Esophagus squamous epithelium (tissue), 5 donors: ENCODE results near the gene TLK1. TPM values are rescaled to one million over a fixed set of nuclear protein-coding genes. Genes with fewer than 3 reads are reported as not detected.

ENCODE experiments used
- DNase-seq: peaks from one replicate; lab custom pipeline; 2025; lab: John Stamatoyannopoulos, UW
- H3K27ac ChIP-seq, 4 donors: fragments of 200-600 bp; sonication (generic); one replicate each; pipeline ENCODE4 v1.5.1; 2016 to 2019; ENCODE audit warnings: mild to moderate bottlenecking in 1 of 4
- H3K27me3 ChIP-seq, 4 donors: fragments of 200-600 bp; sonication (generic); 1 replicate in 3 of 4; 2 replicates in 1 of 4; pipeline versions ENCODE4 v1.5.1 to v1.6.0; 2017 to 2021; ENCODE audit warnings: antibody characterized with exemption in 1 of 4
- H3K36me3 ChIP-seq, 3 donors: fragments of 200-600 bp; sonication (generic); one replicate each; pipeline ENCODE4 v1.5.1; 2016 to 2019
- H3K4me1 ChIP-seq, 3 donors: fragments of 200-600 bp; sonication (generic); one replicate each; pipeline ENCODE4 v1.5.1; 2017 to 2019
- H3K4me3 ChIP-seq, 4 donors: fragments of 200-600 bp; sonication (generic); 1 replicate in 3 of 4; 2 replicates in 1 of 4; pipeline ENCODE4 v1.5.1; 2016 to 2019; ENCODE audit warnings: mild to moderate bottlenecking in 2 of 4, moderate library complexity in 1 of 4
- H3K9me3 ChIP-seq, 3 donors: fragments of 200-600 bp; sonication (generic); one replicate each; pipeline ENCODE4 v1.5.1; 2016 to 2019
- CTCF ChIP-seq, 6 experiments: fragments of 450-650 bp in 4 of 6; fragments of 200-600 bp in 2 of 6; sonication (generic) in 2 of 6; IDR thresholded peaks; one replicate each; pipeline ENCODE4 v1.5.1; 2016 to 2019; ENCODE audit warnings: antibody characterized with exemption in 6 of 6, mild to moderate bottlenecking in 4 of 6, moderate library complexity in 4 of 6
- POLR2A ChIP-seq, 4 donors: fragments of 450-650 bp; IDR thresholded peaks; one replicate each; pipeline ENCODE4 v1.6.1; 2017; ENCODE audit warnings: antibody characterized with exemption in 4 of 4, mild to moderate bottlenecking in 4 of 4, moderate library complexity in 3 of 4
- WGBS, 2 donors: methylation state at CpG; one replicate each; pipeline ENCODE4 v1.1.5; 2018; 5-methylcytosine and 5-hydroxymethylcytosine counted together
- intact Hi-C: fragments of 100-400 bp; cut with DNase I; formaldehyde crosslinking; loops from one replicate; pipeline ENCODE4 v1.15.0; 2022
- total RNA-seq, 4 donors: library from RNA; depleted of rRNA; stranded (reverse); fragments of >200 nt; gene quantifications; one replicate each; pipeline ENCODE4 v1.1.0, GENCODE V29; 2016
- donor health status: DM: yes; HTN: yes; CAD: no.

TLK1 gene
- total RNA-seq, 4 donors from 2014 or later, result 11.1 to 24.5 (median 20.0) TPM

- no peak for TF ChIP-seq POLR2A (IDR thresholded peaks at IDR 0.05)
- no peak for TF ChIP-seq CTCF (IDR thresholded peaks at IDR 0.05)
- Histone ChIP-seq H3K4me1 (no peaks in the 10 kb centered on the region), H3K9me3 (no peaks in the 10 kb centered on the region), H3K36me3 (peaks cover 0 to 60% (median 0%) of the 10 kb centered on the region in 3 donors), H3K27ac (no peak overlapping the region), H3K4me3 (no peak overlapping the region), H3K27me3 (no peaks in the 10 kb centered on the region)
- DNase-seq, result no peak
- WGBS, 2 donors, result 83 to 96% methylated on average over 2 of the region's 2 CpGs
- intact Hi-C loops, result no loop called here
Observed at GRCh38 chr2:171057575-171057974, 103.1 kb downstream of the TLK1 start.

- H3K36me3 ChIP-seq, result peaks cover 0 to 71% (median 0%) of the 10 kb centered on the region in 3 donors
- no peaks in the 10 kb centered on the region for H3K4me1 ChIP-seq
- TF ChIP-seq CTCF (IDR thresholded peaks at IDR 0.05) (no peak), POLR2A (IDR thresholded peaks at IDR 0.05) (no peak)
- intact Hi-C loops, result no loop called here
- H3K9me3 ChIP-seq, result no peaks in the 10 kb centered on the region
- H3K27me3 ChIP-seq, result no peaks in the 10 kb centered on the region
- no peak overlapping the region for H3K27ac ChIP-seq
- H3K4me3 ChIP-seq, result no peak overlapping the region
- WGBS, 2 donors, result 59 to 84% methylated on average over 1 of the region's 1 CpG
- DNase-seq, result no peak
Observed at GRCh38 chr2:171056307-171056706, 104.4 kb downstream of the TLK1 start.

GRCh38 chr2:171049691-171050090, 111.0 kb downstream of the TLK1 start:
- H3K36me3 ChIP-seq, result peaks cover 0 to 94% (median 8%) of the 10 kb centered on the region in 3 donors
- no peak for DNase-seq
- intact Hi-C loops, result no loop called here
- no peak overlapping the region for H3K4me3 ChIP-seq
- H3K9me3 ChIP-seq, result no peaks in the 10 kb centered on the region
- whole genome bisulfite sequencing, 2 donors, result 92% methylated on average over 7 of the region's 7 CpGs
- H3K27ac ChIP-seq, result no peak overlapping the region
- H3K4me1 ChIP-seq, result no peaks in the 10 kb centered on the region
- H3K27me3 ChIP-seq, result no peaks in the 10 kb centered on the region
- TF ChIP-seq POLR2A (IDR thresholded peaks at IDR 0.05), result no peak
- TF ChIP-seq CTCF (IDR thresholded peaks at IDR 0.05), result no peak

GRCh38 chr2:171046048-171046560, 114.6 kb downstream of the TLK1 start:
- 85 to 88% methylated on average over 3 of the region's 3 CpGs for WGBS, 2 donors
- Histone ChIP-seq H3K27me3 (no peaks in the 10 kb centered on the region), H3K4me1 (no peaks in the 10 kb centered on the region), H3K4me3 (no peak overlapping the region), H3K36me3 (peaks cover 0 to 95% (median 8%) of the 10 kb centered on the region in 3 donors), H3K27ac (no peak overlapping the region), H3K9me3 (no peaks in the 10 kb centered on the region)
- no peak for TF ChIP-seq CTCF (IDR thresholded peaks at IDR 0.05)
- no peak for TF ChIP-seq POLR2A (IDR thresholded peaks at IDR 0.05)
- no peak for DNase-seq
- intact Hi-C loops, result no loop called here

- no peaks in the 10 kb centered on the region for H3K27me3 ChIP-seq
- intact Hi-C loops, result no loop called here
- 60 to 66% methylated on average over 6 of the region's 6 CpGs for WGBS, 2 donors
- no peak for DNase-seq
- H3K9me3 ChIP-seq, result no peaks in the 10 kb centered on the region
- H3K4me3 ChIP-seq, result no peak overlapping the region
- no peaks in the 10 kb centered on the region for H3K4me1 ChIP-seq
- H3K27ac ChIP-seq, result no peak overlapping the region
- H3K36me3 ChIP-seq, result peaks cover 0 to 96% (median 8%) of the 10 kb centered on the region in 3 donors
- TF ChIP-seq CTCF (IDR thresholded peaks at IDR 0.05) (no peak), POLR2A (IDR thresholded peaks at IDR 0.05) (no peak)
Observed at GRCh38 chr2:171044416-171044815, 116.3 kb downstream of the TLK1 start.
